ENCODE results near the gene DPF3.

Gene DPF3

GRCh38 chr14:72893636-72894322, at the start of gene DPF3:
TSS of gene DPF3 (minus strand) at chr14:72894101. CDS start at chr14:72894088, 13 bp downstream.
- peak; percentile 95 for DNase-seq

- no peak for DNase-seq
Observed at GRCh38 chr14:72942934-72943333, 49.0 kb upstream of the DPF3 start.

GRCh38 chr14:72941286-72941985, 47.5 kb upstream of the DPF3 start:
- DNase-seq = no peak

- DNase-seq = no peak
Observed at GRCh38 chr14:72939630-72940029, 45.7 kb upstream of the DPF3 start.

GRCh38 chr14:72932893-72933292, 39.0 kb upstream of the DPF3 start:
- DNase-seq = no peak

- DNase-seq = no peak
Observed at GRCh38 chr14:72929316-72930080, 35.6 kb upstream of the DPF3 start.

GRCh38 chr14:72928872-72929271, 35.0 kb upstream of the DPF3 start:
- no peak for DNase-seq

- peak; percentile 97 for DNase-seq
Observed at GRCh38 chr14:72926292-72927028, 32.6 kb upstream of the DPF3 start, which contains the start of gene DCAF4. TSS of gene DCAF4 (plus strand) at chr14:72926464. CDS start at chr14:72937979, 11,515 bp downstream.

- DNase-seq = no peak
Observed at GRCh38 chr14:72925815-72926291, 32.0 kb upstream of the DPF3 start.

GRCh38 chr14:72925171-72925759, 31.4 kb upstream of the DPF3 start:
- DNase-seq = no peak

- DNase-seq = peak; percentile 46
Observed at GRCh38 chr14:72924337-72924736, 30.4 kb upstream of the DPF3 start.

GRCh38 chr14:72921396-72921795, 27.5 kb upstream of the DPF3 start:
- DNase-seq = no peak

- no peak for DNase-seq
Observed at GRCh38 chr14:72920008-72920407, 26.1 kb upstream of the DPF3 start.

GRCh38 chr14:72917094-72917802, 23.3 kb upstream of the DPF3 start:
- DNase-seq = no peak

- no peak for DNase-seq
Observed at GRCh38 chr14:72916174-72916573, 22.3 kb upstream of the DPF3 start.

GRCh38 chr14:72913809-72914208, 19.9 kb upstream of the DPF3 start:
- DNase-seq = no peak

- DNase-seq = no peak
Observed at GRCh38 chr14:72909163-72909562, 15.3 kb upstream of the DPF3 start.

- DNase-seq = no peak
Observed at GRCh38 chr14:72907886-72908285, 14.0 kb upstream of the DPF3 start.

- DNase-seq = no peak
Observed at GRCh38 chr14:72906879-72907278, 13.0 kb upstream of the DPF3 start.

GRCh38 chr14:72906316-72906715, 12.4 kb upstream of the DPF3 start:
- no peak for DNase-seq

GRCh38 chr14:72904840-72905561, 11.1 kb upstream of the DPF3 start:
- peak; percentile 79 for DNase-seq

Data from NCI-H510A treated with DMSO at 0.1 percent for 48 hours (cell line).